ENCODE data around the gene NT5DC3. TPM values are rescaled to one million over a fixed set of nuclear protein-coding genes. Genes with fewer than 3 reads are reported as not detected.

NT5DC3 gene
- total RNA-seq, 2 donors from 2014 or later, result 2.3 to 2.4 TPM

DNA sequence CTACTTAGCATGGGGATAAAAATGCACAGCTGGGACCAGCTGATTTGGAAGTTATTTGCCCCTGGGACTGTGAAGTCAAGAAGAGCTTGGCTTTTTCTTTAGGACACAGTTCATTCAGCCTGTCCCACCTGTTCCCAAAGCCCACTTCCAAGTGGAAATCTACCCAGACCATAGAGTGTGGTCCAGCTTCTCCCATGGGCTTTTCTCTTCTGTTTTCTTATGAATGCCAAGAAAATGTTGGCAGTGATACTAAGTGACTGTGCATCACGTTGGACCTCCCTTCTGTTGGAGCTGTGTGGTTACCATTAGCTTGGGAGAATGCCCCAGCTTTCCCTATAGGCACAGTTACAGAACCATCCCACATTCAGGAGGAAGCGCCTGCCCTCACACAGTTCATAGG is 89.4 kb downstream of the NT5DC3 start:
- no peak overlapping the region for H3K27ac ChIP-seq
- TF ChIP-seq, protein P1, sequence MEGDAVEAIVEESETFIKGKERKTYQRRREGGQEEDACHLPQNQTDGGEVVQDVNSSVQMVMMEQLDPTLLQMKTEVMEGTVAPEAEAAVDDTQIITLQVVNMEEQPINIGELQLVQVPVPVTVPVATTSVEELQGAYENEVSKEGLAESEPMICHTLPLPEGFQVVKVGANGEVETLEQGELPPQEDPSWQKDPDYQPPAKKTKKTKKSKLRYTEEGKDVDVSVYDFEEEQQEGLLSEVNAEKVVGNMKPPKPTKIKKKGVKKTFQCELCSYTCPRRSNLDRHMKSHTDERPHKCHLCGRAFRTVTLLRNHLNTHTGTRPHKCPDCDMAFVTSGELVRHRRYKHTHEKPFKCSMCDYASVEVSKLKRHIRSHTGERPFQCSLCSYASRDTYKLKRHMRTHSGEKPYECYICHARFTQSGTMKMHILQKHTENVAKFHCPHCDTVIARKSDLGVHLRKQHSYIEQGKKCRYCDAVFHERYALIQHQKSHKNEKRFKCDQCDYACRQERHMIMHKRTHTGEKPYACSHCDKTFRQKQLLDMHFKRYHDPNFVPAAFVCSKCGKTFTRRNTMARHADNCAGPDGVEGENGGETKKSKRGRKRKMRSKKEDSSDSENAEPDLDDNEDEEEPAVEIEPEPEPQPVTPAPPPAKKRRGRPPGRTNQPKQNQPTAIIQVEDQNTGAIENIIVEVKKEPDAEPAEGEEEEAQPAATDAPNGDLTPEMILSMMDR (IDR thresholded peaks at IDR 0.05), result no peak
- no peak for DNase-seq (ENCODE audit: low spot score)

GRCh38 chr12:103751171-103751570 is 89.9 kb downstream of the NT5DC3 start:
- Histone ChIP-seq H3K27ac (no peak overlapping the region), H3K4me1 (no peaks in the 10 kb centered on the region), H3K9me3 (no peaks in the 10 kb centered on the region), H3K36me3 (no peaks in the 10 kb centered on the region), H3K4me3 (no peak overlapping the region), H3K27me3 (no peaks in the 10 kb centered on the region)
- TF ChIP-seq, protein P1 (IDR thresholded peaks at IDR 0.05), result peak in 1 of 2 donors; percentile 21
- DNase-seq (ENCODE audit: low spot score), result no peak

More for the DNA sequence above, 89.4 kb downstream of the NT5DC3 start:
- Histone ChIP-seq H3K4me1 (no peaks in the 10 kb centered on the region), H3K36me3 (no peaks in the 10 kb centered on the region), H3K27me3 (no peaks in the 10 kb centered on the region), H3K9me3 (no peaks in the 10 kb centered on the region), H3K4me3 (no peak overlapping the region)

GRCh38 chr12:103748875-103749274 is 92.2 kb downstream of the NT5DC3 start:
- Histone ChIP-seq H3K4me1 (no peaks in the 10 kb centered on the region), H3K4me3 (no peak overlapping the region), H3K27me3 (no peaks in the 10 kb centered on the region), H3K9me3 (no peaks in the 10 kb centered on the region), H3K36me3 (no peaks in the 10 kb centered on the region), H3K27ac (no peak overlapping the region)
- TF ChIP-seq, protein P1 (IDR thresholded peaks at IDR 0.05), result no peak
- no peak for DNase-seq (ENCODE audit: low spot score)

GRCh38 chr12:103748002-103748401 is 93.0 kb downstream of the NT5DC3 start:
- Histone ChIP-seq H3K36me3 (no peaks in the 10 kb centered on the region), H3K4me3 (no peak overlapping the region), H3K27me3 (no peaks in the 10 kb centered on the region), H3K9me3 (no peaks in the 10 kb centered on the region), H3K4me1 (no peaks in the 10 kb centered on the region), H3K27ac (no peak overlapping the region)
- no peak for DNase-seq (ENCODE audit: low spot score)
- TF ChIP-seq, protein P1 (IDR thresholded peaks at IDR 0.05), result no peak

DNA sequence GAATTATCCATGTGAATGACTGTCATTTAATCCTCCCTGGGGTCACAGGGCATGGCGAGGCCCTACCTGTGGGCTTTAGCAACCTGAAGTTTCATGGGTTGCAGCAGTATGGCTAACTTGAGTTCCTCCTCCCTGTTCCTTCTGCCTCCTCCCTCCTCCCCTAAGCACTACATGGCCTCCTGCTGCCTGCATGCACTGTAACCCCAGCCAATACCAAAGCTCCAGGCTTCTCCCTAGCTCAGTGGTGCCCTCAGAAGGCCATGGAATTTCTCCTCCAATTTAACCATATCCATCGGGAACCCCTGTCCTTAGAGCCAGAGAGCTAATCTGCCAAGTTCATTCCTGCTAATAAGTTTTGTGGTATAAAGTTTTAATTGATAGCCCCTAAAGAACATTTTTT is 95.1 kb downstream of the NT5DC3 start:
- H3K9me3 ChIP-seq, result no peaks in the 10 kb centered on the region
- peaks cover 0 to 9% of the 10 kb centered on the region in 2 donors for H3K4me1 ChIP-seq
- no peak overlapping the region for H3K27ac ChIP-seq
- H3K4me3 ChIP-seq, result no peak overlapping the region
- no peak for DNase-seq (ENCODE audit: low spot score)
- TF ChIP-seq, protein P1 (IDR thresholded peaks at IDR 0.05), result no peak
- H3K36me3 ChIP-seq, result no peaks in the 10 kb centered on the region
- H3K27me3 ChIP-seq, result no peaks in the 10 kb centered on the region

GRCh38 chr12:103743788-103744187 is 97.2 kb downstream of the NT5DC3 start:
- H3K9me3 ChIP-seq, result no peaks in the 10 kb centered on the region
- no peak overlapping the region for H3K4me3 ChIP-seq
- H3K36me3 ChIP-seq, result no peaks in the 10 kb centered on the region
- H3K4me1 ChIP-seq, result peaks cover 0 to 9% of the 10 kb centered on the region in 2 donors
- DNase-seq (ENCODE audit: low spot score), result no peak
- H3K27ac ChIP-seq, result no peak overlapping the region
- no peaks in the 10 kb centered on the region for H3K27me3 ChIP-seq
- TF ChIP-seq, protein P1 (IDR thresholded peaks at IDR 0.05), result no peak

Data from right atrium auricular region (tissue), 2 donors.